Glutamatergic neuron (in vitro differentiated cells): ENCODE data around the gene MRFAP1. TPM values are rescaled to one million over a fixed set of nuclear protein-coding genes. Genes with fewer than 3 reads are reported as not detected.

Experiments
- DNase-seq: peaks from one replicate; pipeline ENCODE4 v3.0.0; 2022
- H3K27ac Mint-ChIP-seq: one replicate; pipeline ENCODE4 v1.8.0; 2020; ENCODE audit warnings: mild to moderate bottlenecking, mixed read lengths, inconsistent platforms; ENCODE audit not compliant: unreplicated experiment
- H3K27me3 Mint-ChIP-seq: one replicate; pipeline ENCODE4 v1.8.0; 2020; ENCODE audit warnings: mild to moderate bottlenecking, moderate library complexity, mixed read lengths, inconsistent platforms; ENCODE audit not compliant: unreplicated experiment
- H3K36me3 Mint-ChIP-seq: one replicate; pipeline ENCODE4 v1.8.0; 2020; ENCODE audit warnings: mild to moderate bottlenecking, mixed read lengths, inconsistent platforms; ENCODE audit not compliant: unreplicated experiment
- H3K4me1 Mint-ChIP-seq: one replicate; pipeline ENCODE4 v1.8.0; 2020; ENCODE audit warnings: mild to moderate bottlenecking, low read depth, mixed read lengths, inconsistent platforms; ENCODE audit not compliant: unreplicated experiment
- H3K4me3 Mint-ChIP-seq: one replicate; pipeline ENCODE4 v1.8.0; 2020; ENCODE audit warnings: mild to moderate bottlenecking, mixed read lengths, inconsistent platforms; ENCODE audit not compliant: unreplicated experiment
- H3K9me3 Mint-ChIP-seq: one replicate; pipeline ENCODE4 v1.8.0; 2020; ENCODE audit warnings: mild to moderate bottlenecking, moderate library complexity, mixed read lengths, inconsistent platforms; ENCODE audit not compliant: unreplicated experiment
- CTCF ChIP-seq: fragments of 200-600 bp; sonication (generic); IDR thresholded peaks from one replicate; pipeline ENCODE4 v1.5.0; 2021; ENCODE audit not compliant: partially characterized antibody, unreplicated experiment
- total RNA-seq: library from RNA; stranded (reverse); fragmentation: NEBNext Ultra II Directional; extraction: Animal tissue kit (Norgen Biotek cat#: 25700); gene quantifications from one replicate; pipeline ENCODE4 v1.2.1, GENCODE V29; 2021; ENCODE audit not compliant: unreplicated experiment

MRFAP1 gene
- total RNA-seq, 1 donor from 2014 or later = 226 TPM

GRCh38 chr4:6609415-6610079 is 30.9 kb upstream of the MRFAP1 start:
- DNase-seq = no peak
- no peak overlapping the region for H3K4me3 Mint-ChIP-seq

GRCh38 chr4:6610856-6611430 is 29.5 kb upstream of the MRFAP1 start:
- DNase-seq = no peak
- Mint-ChIP-seq H3K4me3 (no peak overlapping the region), H3K9me3 (peaks cover 2% of the 10 kb centered on the region), H3K4me1 (no peaks in the 10 kb centered on the region), H3K36me3 (peaks cover 20% of the 10 kb centered on the region), H3K27me3 (peaks cover 11% of the 10 kb centered on the region), H3K27ac (no peak overlapping the region)
- no peak for TF ChIP-seq CTCF

More at GRCh38 chr4:6609415-6610079, 30.9 kb upstream of the MRFAP1 start:
- no peaks in the 10 kb centered on the region for H3K4me1 Mint-ChIP-seq
- H3K9me3 Mint-ChIP-seq = peaks cover 5% of the 10 kb centered on the region
- peaks cover 11% of the 10 kb centered on the region for H3K27me3 Mint-ChIP-seq
- H3K27ac Mint-ChIP-seq = no peak overlapping the region
- H3K36me3 Mint-ChIP-seq = peaks cover 31% of the 10 kb centered on the region
- no peak for TF ChIP-seq CTCF

- Mint-ChIP-seq H3K36me3 (peaks cover 14% of the 10 kb centered on the region), H3K27me3 (peaks cover 8% of the 10 kb centered on the region), H3K4me1 (no peaks in the 10 kb centered on the region), H3K27ac (no peak overlapping the region), H3K4me3 (no peak overlapping the region), H3K9me3 (peaks cover 4% of the 10 kb centered on the region)
- TF ChIP-seq CTCF = no peak
- DNase-seq = no peak
Observed at GRCh38 chr4:6612961-6613675, 27.4 kb upstream of the MRFAP1 start.

- peaks cover 7% of the 10 kb centered on the region for H3K27me3 Mint-ChIP-seq
- peaks cover 8% of the 10 kb centered on the region for H3K9me3 Mint-ChIP-seq
Observed at GRCh38 chr4:6613676-6614651, 26.5 kb upstream of the MRFAP1 start.

More at GRCh38 chr4:6613676-6614651, 26.5 kb upstream of the MRFAP1 start:
- no peak for DNase-seq
- Mint-ChIP-seq H3K4me3 (no peak overlapping the region), H3K36me3 (peaks cover 14% of the 10 kb centered on the region), H3K4me1 (no peaks in the 10 kb centered on the region), H3K27ac (no peak overlapping the region)
- TF ChIP-seq CTCF = no peak
